ENCODE measurements around the gene MCC.

MCC gene

GRCh38 chr5:113044776-113045465 lies 443.3 kb downstream of the MCC start:
- DNase-seq, result no peak

DNA sequence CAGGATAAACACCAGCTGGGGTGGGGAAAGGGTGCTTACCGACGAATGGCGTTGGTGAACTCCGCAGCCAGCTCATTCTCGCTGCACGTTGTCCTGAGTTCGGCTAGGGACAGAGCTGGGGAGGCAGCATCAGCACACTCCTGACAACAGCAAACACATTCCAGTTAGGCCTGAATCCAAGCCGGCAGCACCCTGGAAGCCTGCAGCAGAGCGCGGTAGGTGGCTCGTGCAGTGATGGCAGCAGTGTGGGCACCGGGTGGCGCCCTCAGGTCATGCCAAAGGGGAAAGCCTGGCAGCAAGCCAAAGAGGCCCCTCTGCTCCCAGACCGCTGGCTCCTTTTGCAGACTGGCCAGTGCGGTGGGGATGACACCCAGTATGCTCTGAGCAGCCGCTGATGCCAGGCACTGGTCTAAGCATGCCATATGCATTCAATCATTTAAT lies 444.7 kb downstream of the MCC start:
- DNase-seq, result no peak

GRCh38 chr5:113042491-113043243 lies 445.6 kb downstream of the MCC start:
- DNase-seq, result no peak

GRCh38 chr5:113040672-113041260 lies 447.5 kb downstream of the MCC start:
- DNase-seq, result no peak

- no peak for DNase-seq
These were observed 448.3 kb downstream of the MCC start for GRCh38 chr5:113039934-113040285.

DNA sequence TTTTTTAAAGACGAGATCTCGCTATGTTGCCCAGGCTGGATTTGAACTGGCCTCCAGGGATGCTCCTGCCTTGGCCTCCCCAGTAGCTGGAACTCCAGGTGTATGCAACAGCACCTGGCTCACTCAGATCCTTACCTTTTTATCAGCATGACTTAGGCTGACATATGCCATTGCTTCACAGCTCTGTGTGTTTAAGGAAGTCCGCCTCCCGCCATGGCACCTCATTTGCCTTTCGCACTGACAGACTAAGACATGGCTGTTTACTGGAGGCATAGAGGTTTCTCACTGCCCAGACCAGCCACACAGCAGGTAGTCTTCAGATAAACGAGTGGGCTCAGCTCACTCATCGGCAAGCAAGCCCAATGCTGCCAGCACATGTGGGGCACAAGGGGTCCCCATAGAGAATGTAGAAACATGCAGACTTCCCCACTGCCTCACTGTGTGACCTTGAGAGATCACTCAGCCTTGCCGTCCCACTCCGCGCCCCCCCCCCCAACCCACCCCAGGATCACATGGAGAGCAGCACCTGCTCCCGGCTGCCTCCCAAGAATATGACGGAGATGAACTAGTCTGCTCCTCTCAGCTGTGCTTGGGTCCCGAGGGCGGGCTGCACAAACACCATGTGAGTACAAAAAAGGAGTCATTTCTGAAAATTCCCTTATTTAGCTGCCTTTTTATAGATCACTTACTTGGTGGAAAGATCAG lies 448.9 kb downstream of the MCC start:
- no peak for DNase-seq

GRCh38 chr5:113038714-113039113 lies 449.5 kb downstream of the MCC start:
- no peak for DNase-seq

GRCh38 chr5:113038136-113038535 lies 450.1 kb downstream of the MCC start:
- no peak for DNase-seq

- DNase-seq, result no peak
These were observed 451.4 kb downstream of the MCC start for GRCh38 chr5:113036826-113037225.

DNA sequence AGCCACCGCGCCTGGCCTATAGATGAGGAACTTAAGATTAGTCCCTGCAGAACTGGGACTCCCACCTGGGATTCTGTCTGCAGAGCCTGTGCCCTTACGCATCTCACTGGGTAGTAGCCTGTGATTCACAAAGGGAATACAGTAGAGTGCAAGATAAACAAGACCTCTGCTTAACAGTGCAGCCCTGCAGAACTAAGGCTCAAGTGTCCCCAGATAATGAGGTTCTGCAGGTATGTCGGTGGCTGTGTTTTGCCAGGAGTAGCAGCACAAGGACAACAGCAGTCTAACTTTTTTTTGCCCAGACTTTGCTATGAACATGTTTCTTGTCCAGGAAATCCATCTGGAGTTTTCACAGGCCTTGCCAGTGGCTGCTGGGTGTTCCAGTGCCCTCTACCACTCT lies 451.9 kb downstream of the MCC start:
- no peak for DNase-seq

DNA sequence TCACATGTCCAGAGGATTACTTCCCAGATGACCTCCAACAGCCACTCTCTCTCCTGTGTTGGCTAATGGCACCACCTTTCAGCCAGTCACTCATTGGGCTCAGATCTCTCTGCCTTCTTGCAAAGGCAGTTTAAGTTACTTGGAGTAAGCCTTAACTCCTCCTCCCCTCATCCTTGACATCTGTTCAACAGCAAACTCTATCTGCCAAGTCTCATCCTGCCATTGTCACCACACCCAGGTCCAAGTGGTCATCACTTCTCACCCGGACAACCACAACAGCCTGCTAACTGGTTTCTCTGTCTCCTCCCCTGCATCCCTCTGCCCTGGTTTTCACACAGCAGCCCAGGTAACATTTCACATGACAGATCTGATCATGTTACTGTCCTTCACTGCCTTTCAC lies 453.2 kb downstream of the MCC start:
- no peak for DNase-seq

DNA sequence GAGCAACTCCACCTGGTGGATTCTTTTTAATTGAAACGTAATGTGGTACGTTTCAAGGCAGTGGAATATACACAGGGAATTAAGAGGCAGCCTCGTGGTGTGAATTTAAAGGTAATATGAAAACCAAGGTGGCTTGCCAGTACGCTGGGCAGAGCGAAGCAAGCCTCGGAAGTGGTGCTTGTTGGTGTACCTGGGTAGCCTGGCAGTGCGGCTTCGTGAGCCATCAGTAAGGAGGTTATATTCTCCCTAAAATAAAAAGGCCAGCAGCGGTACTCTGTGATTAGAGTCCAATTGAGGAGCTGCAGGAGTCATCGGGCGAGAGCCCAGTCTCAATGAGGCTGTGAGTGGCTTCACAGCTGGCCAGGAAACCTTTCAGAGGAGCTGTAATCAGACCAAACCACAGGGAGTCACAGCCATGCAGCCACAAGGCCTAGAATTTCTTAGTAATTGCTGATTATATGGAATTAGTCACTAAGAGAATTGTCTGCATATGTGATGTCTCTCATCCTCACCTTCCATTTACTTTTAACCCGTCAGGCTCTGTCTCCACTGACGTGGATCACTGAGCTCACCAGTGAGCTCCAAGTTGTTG lies 454.0 kb downstream of the MCC start:
- no peak for DNase-seq

DNA sequence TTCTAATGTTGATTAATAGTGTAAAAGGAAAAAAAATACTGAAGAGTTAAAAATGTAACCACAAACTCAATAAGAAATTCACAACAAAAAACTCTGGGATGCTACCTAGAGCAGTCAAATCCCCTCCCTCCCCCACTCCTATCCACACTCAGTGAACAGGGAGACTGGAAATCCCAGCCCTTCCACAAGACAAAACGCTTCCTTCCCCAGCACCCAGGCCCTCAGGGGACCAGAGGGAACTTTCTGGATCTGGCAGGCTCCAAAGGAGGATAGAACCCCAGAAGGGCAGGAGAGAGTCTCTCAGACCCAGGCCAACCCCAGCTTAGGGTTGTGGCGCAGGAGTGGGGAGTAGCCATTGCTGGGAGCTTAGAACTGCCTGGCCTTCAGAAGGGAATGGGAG lies 456.7 kb downstream of the MCC start:
- DNase-seq, result no peak

DNA sequence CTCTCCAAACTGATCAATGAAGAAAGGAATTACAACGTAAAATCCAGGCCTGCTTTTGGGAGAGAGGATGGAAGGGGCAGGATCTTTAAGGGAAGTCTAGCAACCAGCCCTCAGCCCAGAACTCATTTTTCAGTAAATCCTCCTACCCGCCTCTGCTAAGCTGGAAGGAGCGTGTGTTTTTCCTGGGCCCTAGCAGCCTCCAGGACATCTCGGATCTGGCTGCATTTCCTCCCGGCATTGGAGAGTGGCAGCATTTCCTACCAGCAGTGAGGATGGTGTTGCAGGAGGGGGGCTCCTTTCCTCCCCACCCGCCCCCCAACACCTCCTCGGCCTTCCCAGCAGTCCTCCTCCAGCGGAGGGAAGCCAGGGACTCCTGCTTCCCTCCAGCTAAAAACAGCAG lies 457.1 kb downstream of the MCC start:
- no peak for DNase-seq

GRCh38 chr5:113029614-113030013 lies 458.6 kb downstream of the MCC start:
- DNase-seq, result no peak

- DNase-seq, result no peak
These were observed 460.8 kb downstream of the MCC start for GRCh38 chr5:113027431-113027830.

- no peak for DNase-seq
These were observed 461.2 kb downstream of the MCC start for GRCh38 chr5:113027015-113027414.

GRCh38 chr5:113026211-113026610 lies 462.0 kb downstream of the MCC start:
- no peak for DNase-seq

- no peak for DNase-seq
These were observed 462.7 kb downstream of the MCC start for GRCh38 chr5:113025596-113025995.

- DNase-seq, result no peak
These were observed 464.1 kb downstream of the MCC start for GRCh38 chr5:113024076-113024697.

DNA sequence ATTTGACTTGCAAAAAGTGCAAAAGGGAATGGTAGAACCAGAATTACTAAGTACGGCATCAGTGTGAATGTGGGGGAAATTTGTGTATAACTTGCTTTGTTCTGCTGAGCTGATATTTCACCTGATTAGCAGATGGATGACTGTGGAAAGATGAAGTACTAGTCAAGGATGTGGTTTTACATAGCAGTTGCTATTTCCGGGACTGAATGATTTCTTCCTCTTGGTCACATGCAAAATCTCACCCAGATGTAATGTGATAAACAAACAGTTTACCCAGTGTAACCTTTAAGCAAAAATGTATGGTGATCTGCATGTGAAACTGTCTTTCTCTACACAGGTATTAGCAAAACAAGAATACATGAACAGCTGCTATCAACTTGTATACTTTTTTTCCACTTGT lies 465.6 kb downstream of the MCC start:
- no peak for DNase-seq

GRCh38 chr5:113020461-113021273 lies 467.6 kb downstream of the MCC start:
- no peak for DNase-seq

Measured in T-helper 9 cell (primary cell).